Measurements from ENCODE around the gene GIT1.

Gene GIT1

DNA sequence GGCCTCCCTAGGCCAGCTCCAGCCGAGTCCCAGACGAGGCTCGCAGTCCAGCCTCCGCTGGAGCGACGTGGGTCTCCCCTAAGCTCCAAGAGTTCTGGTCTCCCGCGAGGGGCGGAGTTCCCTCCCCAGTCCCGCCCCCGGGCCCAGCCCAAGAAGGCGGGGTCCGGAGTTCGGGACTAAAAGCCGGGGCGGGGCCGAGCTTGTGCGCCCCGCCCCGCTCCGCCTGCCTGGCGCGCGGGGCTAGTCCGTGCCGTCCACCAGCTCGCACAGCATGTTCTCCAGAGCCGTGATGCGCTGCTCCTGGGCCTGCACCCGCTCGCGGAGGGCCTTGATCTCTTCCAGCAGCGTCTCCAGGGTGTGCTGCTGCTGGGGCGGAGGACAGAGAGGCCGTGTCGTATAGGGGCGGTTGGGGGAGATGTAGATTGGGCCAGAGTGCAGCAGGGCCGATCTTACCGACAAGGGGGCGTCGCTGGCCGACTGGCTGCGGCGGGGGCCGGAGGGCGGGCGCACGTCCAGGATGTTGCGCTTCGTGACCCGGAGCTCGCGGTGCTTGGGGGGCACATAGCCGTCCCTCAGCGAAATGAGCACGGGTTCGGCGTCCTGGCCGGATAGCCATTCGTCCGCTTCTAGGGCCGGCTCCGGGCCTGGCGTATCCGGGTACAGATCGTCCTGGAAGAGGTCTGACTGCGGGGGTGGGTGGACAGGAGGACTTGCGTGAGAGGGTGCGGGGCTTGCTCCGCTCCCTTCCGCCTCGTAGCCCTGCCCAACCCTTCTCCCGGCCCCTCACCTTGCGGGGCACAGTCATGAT, 26.2 kb upstream of the GIT1 start:
- DNase-seq = peak; percentile 71

DNA sequence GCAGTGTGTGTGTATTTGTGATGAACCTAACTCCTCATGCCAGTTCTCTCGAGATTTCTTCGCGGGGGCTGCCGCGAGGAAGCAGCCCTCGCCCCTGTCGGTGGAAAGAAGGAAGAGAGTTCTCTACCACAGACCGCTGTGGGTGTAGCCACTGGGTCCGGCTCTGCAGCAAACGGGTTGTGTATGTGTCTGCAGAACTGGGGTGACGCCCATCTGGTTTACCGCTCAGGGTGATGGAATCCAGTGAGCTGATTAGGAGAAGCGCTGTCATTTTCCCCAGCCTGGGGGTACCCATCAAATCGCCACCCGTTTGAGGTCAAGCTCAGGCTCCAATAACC, 25.6 kb upstream of the GIT1 start:
- DNase-seq = no peak

DNA sequence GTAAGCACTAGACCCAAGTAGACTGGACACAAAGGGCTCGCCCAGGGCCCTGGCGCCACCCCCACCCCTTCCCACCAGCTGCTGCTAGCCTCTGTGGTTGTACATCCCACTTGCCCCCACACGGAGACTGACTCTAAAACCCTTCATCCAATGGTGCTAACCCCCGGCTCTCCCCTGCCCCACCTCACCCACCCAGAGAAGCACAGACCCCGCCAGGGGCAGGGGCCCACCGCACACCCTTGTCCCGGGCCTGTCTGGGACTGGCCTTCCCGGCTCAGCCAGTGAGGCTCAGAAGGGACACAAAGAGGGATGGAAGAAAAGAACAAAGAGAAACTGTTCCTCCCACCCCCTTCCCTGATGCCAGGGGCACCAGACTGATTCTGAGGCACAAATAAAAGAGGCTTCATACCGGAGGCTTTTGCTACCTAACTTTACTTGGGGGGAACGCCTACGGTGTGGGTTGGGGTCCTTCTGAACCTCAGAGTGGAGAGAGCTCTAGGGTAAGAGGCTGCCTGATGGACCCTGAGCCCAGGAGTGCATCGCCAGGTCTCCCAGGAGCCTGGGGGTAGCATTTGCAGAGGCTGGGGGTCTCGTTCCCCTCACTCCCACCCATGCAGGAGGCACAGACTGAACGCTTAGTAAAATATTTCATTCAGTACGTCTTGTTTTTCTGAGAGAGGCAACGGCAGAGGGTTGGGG, 25.1 kb upstream of the GIT1 start:
- DNase-seq = no peak

DNA sequence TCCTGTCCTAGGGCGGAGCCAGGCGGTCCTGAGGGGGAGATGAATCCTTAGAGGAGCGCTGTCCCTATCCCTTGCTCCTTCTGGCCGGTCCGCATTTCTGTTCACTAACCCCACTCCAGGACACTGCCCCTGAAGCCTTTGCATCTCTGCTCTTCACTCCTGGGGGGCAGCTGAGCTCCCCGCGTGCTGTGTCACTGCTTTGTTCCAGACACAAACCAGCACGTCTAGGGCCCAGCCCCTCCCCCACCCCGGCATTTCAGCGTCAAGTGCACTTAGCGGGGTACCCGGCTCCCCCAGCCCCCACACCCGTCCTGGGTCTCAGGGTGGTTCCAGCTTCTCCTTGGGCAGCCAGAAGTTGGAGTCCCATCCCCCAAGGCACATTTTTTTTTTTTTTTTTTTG, 24.4 kb upstream of the GIT1 start:
- DNase-seq = no peak

DNA sequence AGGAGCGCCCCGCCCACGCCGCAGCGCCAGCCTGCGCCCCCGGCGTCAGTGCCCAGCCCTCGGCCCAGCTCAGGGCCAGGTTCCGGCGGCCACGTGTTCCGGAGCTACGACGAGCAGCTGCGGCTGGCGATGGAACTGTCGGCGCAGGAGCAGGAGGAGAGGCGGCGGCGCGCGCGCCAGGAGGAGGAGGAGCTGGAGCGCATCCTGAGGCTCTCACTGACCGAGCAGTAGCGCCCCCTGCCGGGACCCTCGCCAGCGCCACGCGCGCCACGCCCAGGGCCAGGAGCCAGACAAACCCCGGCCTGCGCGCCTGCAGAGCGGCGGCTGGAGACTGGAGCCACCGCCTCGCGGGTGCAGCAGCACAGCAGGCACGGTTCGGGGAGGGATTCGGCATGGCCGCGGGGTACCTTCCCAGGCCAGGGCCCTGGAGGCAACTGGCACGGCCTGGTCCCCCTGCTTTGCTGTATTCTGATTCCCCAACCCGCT, 23.9 kb upstream of the GIT1 start:
- DNase-seq = no peak

DNA sequence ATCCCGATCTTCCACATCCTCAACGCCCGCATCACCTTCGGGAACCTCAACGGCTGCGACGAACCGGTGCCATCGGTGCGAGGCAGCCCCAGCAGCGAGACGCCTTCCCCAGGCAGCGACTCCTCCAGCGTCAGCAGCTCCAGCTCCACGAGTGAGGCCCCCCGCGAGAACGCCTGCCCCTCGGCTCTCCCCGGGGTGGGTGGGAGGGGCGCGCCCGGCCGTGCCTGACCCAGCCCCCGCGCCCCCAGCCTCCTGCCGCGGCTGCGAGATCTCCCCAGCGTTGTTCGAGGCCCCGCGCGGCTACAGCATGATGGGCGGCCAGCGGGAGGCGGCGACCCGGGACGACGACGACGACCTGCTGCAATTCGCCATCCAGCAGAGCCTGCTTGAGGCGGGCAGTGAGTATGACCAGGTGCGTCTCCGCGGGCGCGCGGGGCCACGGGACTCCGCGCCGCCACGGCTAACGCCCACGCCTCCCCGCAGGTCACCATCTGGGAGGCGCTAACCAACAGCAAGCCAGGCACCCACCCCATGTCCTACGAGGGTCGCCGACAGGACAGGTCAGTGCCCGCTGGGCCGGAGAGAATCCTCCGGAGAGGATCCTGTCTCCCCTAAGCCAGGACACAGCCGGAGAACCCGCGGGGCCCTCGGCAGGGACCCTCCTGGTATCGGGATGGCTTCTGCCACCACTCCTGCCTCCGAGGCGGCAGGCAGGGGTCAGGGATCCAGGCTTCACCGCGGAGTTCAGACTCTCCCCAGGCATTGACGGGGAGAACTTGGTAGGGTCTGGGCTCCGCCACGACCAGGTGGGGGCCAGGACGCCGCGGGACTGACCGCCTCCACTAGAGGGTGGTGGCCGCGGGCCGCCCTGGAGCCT, 23.2 kb upstream of the GIT1 start:
- DNase-seq = no peak

DNA sequence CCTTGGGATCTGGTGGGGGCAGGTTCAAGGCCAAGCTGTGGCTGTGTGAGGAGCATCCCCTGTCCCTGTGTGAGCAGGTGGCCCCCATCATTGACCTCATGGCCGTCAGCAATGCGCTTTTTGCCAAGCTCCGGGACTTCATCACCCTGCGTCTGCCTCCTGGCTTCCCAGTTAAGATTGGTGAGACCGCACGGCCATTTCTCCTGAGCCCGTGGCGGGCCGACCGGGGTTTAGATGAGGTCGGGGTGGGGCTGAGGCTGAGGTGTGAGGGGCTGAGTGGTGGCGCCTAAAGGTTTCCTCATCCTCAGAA, 22.6 kb upstream of the GIT1 start:
- no peak for DNase-seq

DNA sequence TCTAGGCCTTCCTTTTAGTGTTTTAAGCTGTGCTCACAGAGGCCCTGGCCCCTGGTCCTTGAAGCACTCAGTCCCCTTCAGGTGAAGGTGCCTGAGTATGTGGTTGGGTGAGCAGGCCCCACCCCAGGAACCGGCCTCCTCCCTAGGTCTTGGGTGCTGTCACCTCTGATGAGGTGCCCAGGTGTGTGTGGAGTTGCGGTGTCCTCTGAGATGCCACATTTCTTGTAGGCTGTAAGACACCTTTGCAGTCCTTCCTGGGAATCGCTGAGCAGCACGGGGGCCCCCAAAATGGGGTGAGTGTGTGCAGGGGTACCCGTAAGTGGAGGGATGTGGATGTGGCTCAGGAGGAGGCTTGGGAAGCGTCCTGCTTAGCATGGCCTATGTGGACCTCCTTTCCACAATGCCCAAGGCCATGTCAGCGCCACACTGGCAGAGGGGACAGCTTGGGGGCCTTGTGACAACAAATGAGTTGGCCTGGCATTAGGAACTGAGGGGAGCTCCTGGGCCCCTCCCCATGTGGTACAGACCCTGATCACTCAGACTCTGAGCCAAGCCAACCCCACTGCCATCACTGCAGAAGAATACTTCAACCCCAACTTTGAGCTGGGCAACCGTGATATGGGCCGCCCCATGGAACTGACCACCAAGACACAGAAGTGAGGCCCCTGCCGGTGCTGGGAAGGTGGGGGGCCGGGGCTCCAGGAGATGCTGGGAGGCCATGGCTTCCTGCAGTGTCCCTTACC, 22.1 kb upstream of the GIT1 start:
- no peak for DNase-seq

DNA sequence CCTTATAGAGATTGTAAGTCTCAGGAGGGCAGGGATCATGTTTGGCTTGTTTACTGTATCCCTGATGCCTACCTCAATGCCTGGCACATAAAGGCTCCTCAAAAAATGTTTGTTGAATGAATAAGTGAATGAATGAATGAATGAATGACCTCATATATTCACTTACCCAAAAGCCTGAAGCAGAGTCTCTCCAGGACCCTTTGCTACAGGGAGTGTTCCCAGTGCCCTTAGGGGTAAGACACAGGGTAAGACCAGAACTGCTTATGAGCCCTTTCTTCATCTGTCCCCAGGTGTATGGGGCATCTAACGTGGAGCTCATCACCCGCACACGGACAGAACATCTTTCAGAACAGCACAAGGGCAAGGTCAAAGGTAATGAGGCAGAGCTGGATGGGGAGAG, 20.9 kb upstream of the GIT1 start:
- DNase-seq = no peak

DNA sequence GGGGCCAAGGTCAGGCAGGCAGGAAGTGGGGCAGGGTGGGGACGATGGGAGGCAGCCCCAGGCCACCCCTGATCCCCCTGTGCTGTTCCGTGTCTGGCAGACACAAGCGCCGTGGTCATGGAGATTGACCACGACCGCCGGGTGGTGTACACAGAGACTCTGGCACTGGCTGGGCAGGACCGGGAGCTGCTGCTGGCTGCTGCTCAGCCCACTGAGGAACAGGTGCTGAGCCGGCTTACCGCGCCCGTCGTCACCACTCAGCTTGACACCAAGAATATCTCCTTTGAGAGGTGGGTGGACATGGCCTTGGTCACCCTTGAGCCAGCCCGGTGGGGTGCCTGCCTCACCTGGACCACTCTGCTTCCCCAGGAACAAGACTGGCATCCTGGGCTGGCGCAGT, 19.5 kb upstream of the GIT1 start:
- DNase-seq = no peak

DNA sequence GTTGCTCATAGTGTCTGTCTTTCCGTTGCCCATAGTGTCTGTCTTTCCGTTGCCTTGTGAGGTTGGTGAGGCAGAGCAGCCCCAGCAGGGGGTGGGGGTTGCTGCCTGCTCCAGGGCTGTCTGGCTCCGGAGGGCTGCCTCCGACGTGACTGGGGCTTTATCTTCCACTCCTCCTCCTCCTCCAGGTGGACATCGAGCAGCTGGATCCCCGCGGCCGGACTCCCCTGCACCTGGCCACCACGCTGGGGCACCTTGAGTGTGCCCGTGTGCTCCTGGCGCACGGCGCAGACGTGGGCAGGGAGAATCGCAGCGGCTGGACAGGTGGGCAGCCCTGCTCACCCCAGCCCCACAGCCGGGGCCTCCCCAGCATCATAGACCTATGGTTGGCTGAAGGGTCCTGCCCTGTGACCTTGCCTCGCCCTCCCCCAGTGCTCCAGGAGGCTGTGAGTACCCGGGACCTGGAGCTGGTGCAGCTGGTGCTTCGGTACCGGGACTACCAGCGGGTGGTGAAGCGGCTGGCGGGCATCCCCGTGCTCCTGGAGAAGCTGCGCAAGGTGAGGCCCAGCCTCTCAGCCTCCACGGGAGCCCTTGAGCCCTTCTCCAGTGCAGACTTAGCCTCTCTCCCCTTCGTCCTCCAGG, 18.2 kb upstream of the GIT1 start:
- DNase-seq = no peak

DNA sequence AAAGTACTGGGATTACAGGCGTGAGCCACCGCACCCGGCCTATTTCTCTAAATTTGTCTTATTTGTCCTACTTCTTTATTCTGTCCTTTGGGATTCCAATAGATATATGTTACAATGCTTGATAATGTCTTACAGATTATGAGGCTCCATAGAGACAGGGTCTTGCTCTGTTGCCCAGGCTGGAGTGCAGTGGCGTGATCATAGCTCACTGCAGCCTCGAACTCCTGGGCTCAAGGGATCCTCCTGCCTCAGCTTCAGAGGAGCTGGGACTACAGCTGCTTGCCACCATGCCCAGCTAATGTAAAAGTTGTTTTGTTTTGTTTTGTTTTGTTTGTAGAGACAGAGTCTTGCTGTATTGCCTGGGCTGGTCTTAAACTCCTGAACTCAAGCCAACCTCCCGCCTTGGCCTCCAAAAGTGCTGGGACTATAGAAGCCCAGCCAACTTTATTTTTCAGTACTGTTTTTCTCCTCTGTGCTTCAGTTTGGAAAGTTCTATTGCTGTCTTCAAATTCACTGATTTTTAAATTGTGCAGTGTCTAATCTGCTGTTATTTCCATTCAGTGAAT, 13.7 kb upstream of the GIT1 start:
- no peak for DNase-seq

DNA sequence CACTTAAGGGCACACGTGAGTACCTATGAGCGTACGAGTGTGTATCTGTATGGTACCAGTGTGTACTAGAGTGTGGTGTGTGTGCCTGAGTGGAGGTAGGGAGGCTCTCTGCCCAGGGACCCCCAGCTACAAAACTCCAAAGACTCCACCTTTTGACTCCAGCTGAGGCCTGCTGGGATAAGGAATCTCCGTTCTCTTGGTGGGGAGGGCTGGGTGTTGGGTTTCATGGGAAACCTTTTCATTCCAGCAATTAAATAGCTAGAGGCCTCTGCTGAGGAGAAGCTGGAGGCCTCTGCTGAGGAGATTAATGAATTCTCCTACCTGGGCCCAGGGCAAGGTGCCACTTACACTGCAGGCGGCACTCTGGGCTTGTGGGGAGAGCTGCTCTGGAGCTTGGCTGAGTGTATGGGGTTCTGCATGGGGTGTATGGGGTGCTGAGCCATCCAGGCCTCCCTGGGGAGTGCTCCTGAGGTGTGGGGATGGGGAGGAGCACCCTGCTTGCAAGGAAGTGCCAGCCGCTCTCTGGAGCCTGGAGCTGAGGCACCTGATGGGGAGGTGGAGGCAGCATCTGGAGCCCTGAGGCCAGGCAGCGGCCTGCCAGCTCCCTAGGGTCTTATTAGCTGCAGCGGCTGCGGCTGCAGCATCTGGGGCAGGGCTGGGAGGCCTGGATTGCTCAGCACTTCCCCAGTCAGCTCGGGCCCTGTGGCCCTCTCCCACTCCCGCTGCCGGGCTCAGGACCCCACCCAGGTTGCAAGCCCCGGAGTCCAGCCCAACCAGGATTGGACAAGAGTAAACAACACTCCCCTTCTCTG, 8.1 kb upstream of the GIT1 start:
- peak; percentile 23 for DNase-seq

DNA sequence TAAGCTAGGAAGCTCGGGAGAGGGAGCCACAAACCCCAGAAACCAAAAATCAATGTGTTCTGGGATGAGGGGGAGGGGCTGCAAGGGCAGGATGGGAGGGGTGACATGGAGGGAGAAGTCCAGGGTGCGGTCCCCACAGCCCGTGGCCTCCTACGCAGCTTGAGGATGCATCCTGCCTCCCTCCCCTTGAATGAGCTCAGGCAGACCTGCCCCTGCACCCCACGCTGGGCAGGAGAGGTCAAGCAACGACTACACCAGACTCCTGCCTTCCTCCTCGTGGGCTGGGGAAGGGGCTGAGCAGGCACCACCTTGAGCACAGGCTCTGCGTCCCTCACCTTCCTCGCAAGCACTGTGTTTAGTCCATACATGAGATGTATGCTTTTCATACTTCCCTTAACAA, 7.4 kb upstream of the GIT1 start:
- no peak for DNase-seq

DNA sequence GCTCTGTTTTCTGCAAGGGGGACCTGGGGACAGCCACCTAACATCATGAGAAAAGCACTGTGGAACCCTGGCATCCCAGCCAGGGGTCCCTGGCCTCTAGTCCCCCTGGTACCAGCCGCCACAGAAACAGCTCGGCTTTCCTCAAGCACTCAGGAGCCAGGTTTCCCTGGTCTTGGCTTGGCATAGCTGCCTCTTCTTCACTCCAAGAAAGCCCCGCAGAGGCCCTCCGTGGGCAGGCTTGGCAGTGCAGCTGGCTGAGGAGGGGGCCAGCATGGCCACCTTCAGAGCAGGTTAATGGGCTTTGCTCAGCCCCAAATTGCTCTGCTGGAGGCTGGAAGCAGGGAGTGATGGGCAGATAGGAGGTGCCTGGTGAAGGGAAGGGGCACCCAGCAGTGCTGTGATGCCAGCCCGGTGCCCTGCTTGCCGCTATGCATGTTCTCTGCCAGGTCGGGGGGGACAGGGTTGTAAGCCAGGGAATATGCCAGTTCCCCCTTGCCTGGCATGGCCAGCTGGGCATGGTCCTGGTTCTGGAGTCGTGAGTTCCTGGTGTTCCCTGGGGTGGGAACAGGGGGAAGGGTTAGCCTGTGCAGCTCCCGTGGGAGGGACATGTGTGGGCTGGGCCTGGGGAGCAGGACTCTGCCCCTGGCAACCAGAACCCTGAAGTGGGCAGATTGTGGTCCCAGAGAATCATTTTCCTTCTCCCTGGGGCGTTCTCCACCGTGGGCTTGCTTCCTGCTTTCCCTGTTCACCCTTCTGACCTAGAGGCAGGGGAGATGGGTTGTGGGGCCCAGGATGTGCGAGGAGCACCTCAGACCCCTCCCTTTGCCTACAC, 6.7 kb upstream of the GIT1 start:
- DNase-seq = no peak

DNA sequence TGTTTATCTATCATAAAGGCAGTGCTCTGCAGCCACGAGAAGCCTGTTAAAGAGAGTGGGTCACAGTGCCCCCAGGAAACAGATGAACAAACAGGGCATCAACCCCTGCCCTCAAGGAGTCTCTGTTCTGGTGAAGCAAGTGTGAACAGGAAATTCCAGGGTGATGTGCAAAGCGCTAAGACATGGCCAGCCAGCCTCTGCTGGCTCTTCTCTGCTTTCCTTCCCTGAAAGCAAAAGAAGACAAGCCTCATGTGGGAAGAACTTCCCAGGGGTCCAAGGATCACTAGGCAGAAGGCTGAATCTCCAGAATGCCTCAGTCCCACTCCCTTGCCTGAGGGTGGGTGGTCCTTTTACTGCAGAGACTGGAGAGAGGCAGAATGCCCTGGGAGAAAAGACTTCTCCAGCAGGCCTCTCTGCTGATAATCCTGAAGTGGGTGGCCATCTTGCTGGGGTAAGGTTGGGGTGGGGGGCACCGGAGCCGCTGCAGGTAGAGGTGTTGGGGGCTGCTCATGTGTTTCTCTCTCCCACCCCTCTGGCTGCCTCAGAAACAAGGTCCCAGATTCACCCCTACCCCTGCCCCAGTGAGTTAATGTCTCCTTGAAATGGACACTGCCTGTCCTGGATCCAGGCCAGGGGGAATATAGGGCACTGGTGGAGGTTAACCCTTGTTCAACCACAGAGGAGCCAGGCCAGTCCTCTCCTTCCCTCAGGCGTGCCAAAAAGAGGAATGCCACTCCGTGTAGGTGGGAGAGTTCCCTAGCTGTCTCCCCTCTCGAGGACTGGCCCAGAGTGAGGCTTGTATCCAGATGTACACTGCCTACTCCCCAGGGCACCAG, 5.9 kb upstream of the GIT1 start:
- DNase-seq = no peak

DNA sequence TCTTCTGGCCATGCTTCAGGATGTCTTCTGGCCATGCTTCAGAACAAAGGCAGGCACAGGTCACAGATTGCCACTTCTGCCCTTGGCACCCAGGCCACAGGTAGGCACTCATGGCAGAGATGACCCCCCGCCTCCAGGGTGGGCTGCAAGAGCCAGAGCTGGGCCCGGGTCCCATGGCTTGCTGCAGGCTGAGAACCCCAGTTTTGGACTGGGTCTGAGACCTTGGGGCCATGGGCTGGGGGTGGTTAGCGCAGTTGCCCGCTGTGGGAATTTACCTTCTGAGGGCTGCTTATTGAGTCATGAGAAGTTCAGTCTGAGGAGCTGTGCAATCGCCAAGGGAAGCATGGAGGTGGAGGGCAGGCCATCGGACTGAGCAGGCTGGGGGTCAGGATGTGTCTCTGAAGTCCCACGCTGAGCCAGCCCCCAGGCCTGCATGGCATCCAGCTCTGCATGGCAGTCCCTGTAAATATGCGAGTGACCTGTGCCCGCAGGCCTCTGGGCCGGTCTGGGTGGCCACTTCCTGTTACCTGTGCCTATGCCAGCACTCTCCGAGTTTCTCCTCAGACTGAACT, 5.2 kb upstream of the GIT1 start:
- no peak for DNase-seq

DNA sequence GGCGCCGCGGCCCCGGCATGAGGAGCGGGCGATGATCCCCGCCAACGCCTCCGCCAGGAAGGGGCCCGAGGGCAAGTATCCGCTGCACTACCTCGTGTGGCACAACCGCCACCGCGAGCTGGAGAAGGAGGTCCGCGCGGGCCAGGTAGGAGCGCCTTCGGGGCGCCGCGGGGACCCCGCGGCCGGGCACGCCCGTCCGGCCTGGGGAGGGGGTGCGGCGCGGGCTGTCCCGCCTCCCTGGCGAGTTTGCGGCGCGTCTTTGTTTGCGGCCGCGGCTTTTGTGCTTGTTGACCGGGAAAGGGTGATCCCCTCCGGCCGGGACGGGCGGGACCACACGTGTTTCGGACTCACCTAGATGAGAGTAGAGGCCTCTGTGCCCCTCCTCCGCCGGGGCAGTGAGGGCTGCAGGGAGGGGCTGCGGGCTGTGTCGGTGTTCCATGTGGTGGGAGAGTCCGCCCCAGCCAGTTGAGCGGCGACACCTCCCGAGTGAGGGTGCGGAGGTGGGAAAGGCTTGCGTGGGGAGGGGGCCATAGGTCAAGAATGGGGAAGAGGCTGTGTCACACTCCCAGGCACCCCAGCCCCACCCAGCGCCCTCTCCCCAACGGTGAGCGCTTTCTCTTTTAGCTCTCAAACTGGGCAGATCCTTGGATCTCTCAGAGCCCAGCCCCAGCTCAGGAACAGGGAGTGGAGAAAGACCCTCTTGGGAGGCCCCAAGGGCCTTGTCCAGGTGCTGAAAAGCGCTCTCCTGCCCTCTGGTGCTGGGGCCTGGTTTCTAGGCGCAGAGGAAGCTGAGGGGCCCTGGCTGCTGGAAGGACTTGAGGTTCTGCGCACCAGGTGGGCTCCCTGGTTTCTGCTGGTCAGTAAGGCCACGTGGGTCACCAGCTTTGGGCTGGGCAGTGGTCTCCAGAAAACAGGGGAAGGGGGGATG, 4.4 kb upstream of the GIT1 start:
- no peak for DNase-seq

All from NCI-H1694 treated with DMSO at 0.1 percent for 48 hours (cell line).